Naive thymus-derived CD4-positive, alpha-beta T cell (primary cell): ENCODE results near the gene GRIK4. TPM values are rescaled to one million over a fixed set of nuclear protein-coding genes. Genes with fewer than 3 reads are reported as not detected.

Experiments
- ATAC-seq: fragments of 150-1000 bp; cut with Tn5 transposase; 2 replicates; pipeline ENCODE4 v1.10.0; 2021; ENCODE audit warnings: mild to moderate bottlenecking, moderate library complexity
- CTCF ChIA-PET: fragments of 350-600 bp; sonication (Branson Sonifier 250); formaldehyde crosslinking; loops from one replicate; lab custom pipeline; 2021; ENCODE audit warnings: antibody characterized with exemption; lab: Charles Lee
- POLR2A ChIA-PET: fragments of 350-600 bp; sonication (Branson Sonifier 250); formaldehyde crosslinking; loops from one replicate; lab custom pipeline; 2021; ENCODE audit warnings: antibody characterized with exemption, inconsistent platforms; lab: Charles Lee
- DNase-seq, 9 donors: peaks; one replicate each; pipeline versions ENCODE4 v3.0.0 to v3.0.0-alpha.2; 2020 to 2022; ENCODE audit warnings: mixed read lengths in 1 of 9
- H3K27ac ChIP-seq: one replicate; pipeline ENCODE4 v1.7.0; 2013; ENCODE audit warnings: mild to moderate bottlenecking, low read depth, low read length, moderate library complexity
- H3K27me3 ChIP-seq, 2 donors: one replicate each; pipeline ENCODE4 v1.7.0; 2013; ENCODE audit warnings: low read length in 2 of 2, mild to moderate bottlenecking in 2 of 2, moderate library complexity in 2 of 2; ENCODE audit not compliant: control insufficient read depth in 2 of 2, insufficient read depth in 2 of 2
- H3K36me3 ChIP-seq, 3 experiments: 1 replicate in 2 of 3; 2 replicates in 1 of 3; pipeline ENCODE4 v1.7.0; 2013; ENCODE audit warnings: low read length in 3 of 3, mild to moderate bottlenecking in 3 of 3, moderate library complexity in 1 of 3; ENCODE audit not compliant: insufficient read depth in 3 of 3, control insufficient read depth in 2 of 3
- H3K4me1 ChIP-seq, 2 donors: one replicate each; pipeline ENCODE4 v1.7.0; 2013; ENCODE audit warnings: low read length in 2 of 2, mild to moderate bottlenecking in 2 of 2, moderate library complexity in 1 of 2; ENCODE audit not compliant: control insufficient read depth in 2 of 2, insufficient read depth in 2 of 2
- H3K4me3 ChIP-seq: 2 replicates; pipeline ENCODE4 v1.7.0; 2013; ENCODE audit warnings: mild to moderate bottlenecking, low read length
- H3K9me3 ChIP-seq, 3 experiments: 1 replicate in 2 of 3; 2 replicates in 1 of 3; pipeline ENCODE4 v1.7.0; 2013; ENCODE audit warnings: low read length in 3 of 3; ENCODE audit not compliant: control insufficient read depth in 2 of 3
- H3K27ac Mint-ChIP-seq, 9 donors: one replicate each; pipeline ENCODE4 v1.8.0; 2020 to 2022; ENCODE audit warnings: mixed read lengths in 9 of 9, mild to moderate bottlenecking in 8 of 9, moderate library complexity in 5 of 9, inconsistent platforms in 2 of 9
- H3K27me3 Mint-ChIP-seq, 5 donors: one replicate each; pipeline ENCODE4 v1.8.0; 2021 to 2022; ENCODE audit warnings: mixed read lengths in 5 of 5, mild to moderate bottlenecking in 1 of 5
- H3K36me3 Mint-ChIP-seq, 5 donors: one replicate each; pipeline ENCODE4 v1.8.0; 2020 to 2022; ENCODE audit warnings: mixed read lengths in 5 of 5, mild to moderate bottlenecking in 3 of 5, inconsistent platforms in 1 of 5
- H3K4me1 Mint-ChIP-seq, 7 donors: one replicate each; pipeline ENCODE4 v1.8.0; 2020 to 2022; ENCODE audit warnings: mixed read lengths in 7 of 7, mild to moderate bottlenecking in 3 of 7, inconsistent platforms in 1 of 7
- H3K4me3 Mint-ChIP-seq, 10 donors: one replicate each; pipeline ENCODE4 v1.8.0; 2020 to 2022; ENCODE audit warnings: mild to moderate bottlenecking in 10 of 10, mixed read lengths in 10 of 10, moderate library complexity in 6 of 10, inconsistent platforms in 2 of 10
- H3K9me3 Mint-ChIP-seq, 11 donors: one replicate each; pipeline ENCODE4 v1.8.0; 2020 to 2022; ENCODE audit warnings: mixed read lengths in 11 of 11, mild to moderate bottlenecking in 4 of 11, inconsistent platforms in 1 of 11, moderate library complexity in 1 of 11
- intact Hi-C, 2 donors: fragments of 100-400 bp; cut with micrococcal nuclease; formaldehyde crosslinking; loops; one replicate each; pipeline ENCODE4 v1.15.1; 2023
- polyA plus RNA-seq, 2 donors: library from polyadenylated mRNA; unstranded; fragments of 300-500 nt; fragmentation: Illumina TruSeq; gene quantifications; one replicate each; pipeline ENCODE4 v1.2.3, GENCODE V29; 2021
- total RNA-seq, 6 experiments: library from RNA in 5 of 6; stranded (reverse) in 5 of 6; gene quantifications; 1 replicate in 5 of 6; 2 replicates in 1 of 6; pipeline ENCODE4 v1.2.3 and lab custom pipeline; 2021 to 2026

The GRIK4 gene
- total and polyA plus RNA-seq, 7 experiments from 2014 or later, result 0.93 to 3.8 TPM; not detected in 5

- H3K4me3 ChIP-seq, result no peak overlapping the region
- Mint-ChIP-seq H3K27me3 (peaks cover 9 to 27% (median 16%) of the 10 kb centered on the region in 5 donors), H3K4me1 (no peaks in the 10 kb centered on the region), H3K4me3 (no peak overlapping the region), H3K27ac (no peak overlapping the region), H3K9me3 (no peaks in the 10 kb centered on the region), H3K36me3 (no peaks in the 10 kb centered on the region)
- ChIA-PET POLR2A (no interaction called here), CTCF (no interaction called here)
- no peak for DNase-seq
- intact Hi-C loops, result no loop called here
- no peaks in the 10 kb centered on the region for H3K36me3 ChIP-seq
- no peak overlapping the region for H3K27ac ChIP-seq
- H3K27me3 ChIP-seq, result no peaks in the 10 kb centered on the region
- no peaks in the 10 kb centered on the region for H3K4me1 ChIP-seq
- no peaks in the 10 kb centered on the region for H3K9me3 ChIP-seq
- ATAC-seq, result no peak
Observed at GRCh38 chr11:120645639-120646038, 134.1 kb downstream of the GRIK4 start.

GRCh38 chr11:120646206-120646605 is 134.7 kb downstream of the GRIK4 start:
- POLR2A ChIA-PET, result no interaction called here
- Mint-ChIP-seq H3K27me3 (peaks cover 9 to 30% (median 16%) of the 10 kb centered on the region in 5 donors), H3K4me3 (no peak overlapping the region)

GRCh38 chr11:120647681-120648080 is 136.1 kb downstream of the GRIK4 start:
- ATAC-seq (no peak), DNase-seq (no peak)
- no peaks in the 10 kb centered on the region for H3K9me3 ChIP-seq
- no peak overlapping the region for H3K4me3 Mint-ChIP-seq
- CTCF ChIA-PET, result no interaction called here
- H3K9me3 Mint-ChIP-seq, result no peaks in the 10 kb centered on the region
- no peak overlapping the region for H3K4me3 ChIP-seq
- H3K27ac ChIP-seq, result no peak overlapping the region
- POLR2A ChIA-PET, result no interaction called here
- peaks cover 5 to 37% (median 15%) of the 10 kb centered on the region in 5 donors for H3K27me3 Mint-ChIP-seq
- no peaks in the 10 kb centered on the region for H3K4me1 ChIP-seq
- H3K4me1 Mint-ChIP-seq, result no peaks in the 10 kb centered on the region
- no peaks in the 10 kb centered on the region for H3K36me3 Mint-ChIP-seq
- no peak overlapping the region for H3K27ac Mint-ChIP-seq
- no peaks in the 10 kb centered on the region for H3K27me3 ChIP-seq
- H3K36me3 ChIP-seq, result no peaks in the 10 kb centered on the region
- intact Hi-C loops, result no loop called here

More at GRCh38 chr11:120646206-120646605, 134.7 kb downstream of the GRIK4 start:
- ATAC-seq, result no peak
- no peaks in the 10 kb centered on the region for H3K9me3 ChIP-seq
- no peak overlapping the region for H3K4me3 ChIP-seq
- Mint-ChIP-seq H3K4me1 (no peaks in the 10 kb centered on the region), H3K36me3 (no peaks in the 10 kb centered on the region), H3K27ac (no peak overlapping the region), H3K9me3 (no peaks in the 10 kb centered on the region)
- no peaks in the 10 kb centered on the region for H3K4me1 ChIP-seq
- H3K36me3 ChIP-seq, result no peaks in the 10 kb centered on the region
- intact Hi-C loops, result no loop called here
- CTCF ChIA-PET, result no interaction called here
- DNase-seq, result no peak
- no peak overlapping the region for H3K27ac ChIP-seq
- H3K27me3 ChIP-seq, result no peaks in the 10 kb centered on the region

DNA sequence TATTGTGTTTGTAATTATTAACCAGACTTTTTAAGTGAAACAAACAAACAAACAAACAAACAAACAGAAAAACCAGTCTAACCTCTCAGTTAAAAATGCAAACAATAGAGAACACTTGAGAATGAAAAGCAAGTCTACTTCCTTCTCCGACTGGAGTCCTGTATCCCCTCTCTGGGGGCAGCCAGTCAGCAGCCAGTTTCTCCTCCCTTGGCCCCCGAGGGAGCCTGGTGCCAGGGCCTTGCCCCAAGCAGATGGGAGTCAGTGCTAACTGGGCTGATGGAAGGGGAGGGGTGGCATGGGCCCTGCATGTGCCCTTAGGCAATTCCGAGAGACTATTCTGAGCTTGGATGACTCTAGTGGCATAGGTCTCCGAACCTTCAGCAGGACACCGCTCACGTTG is 137.2 kb downstream of the GRIK4 start:
- Histone ChIP-seq H3K36me3 (no peaks in the 10 kb centered on the region), H3K9me3 (no peaks in the 10 kb centered on the region), H3K4me3 (no peak overlapping the region), H3K27ac (no peak overlapping the region), H3K4me1 (no peaks in the 10 kb centered on the region), H3K27me3 (no peaks in the 10 kb centered on the region)
- intact Hi-C loops, result no loop called here
- POLR2A ChIA-PET, result no interaction called here
- no peaks in the 10 kb centered on the region for H3K4me1 Mint-ChIP-seq
- no peak overlapping the region for H3K4me3 Mint-ChIP-seq
- no peak for DNase-seq
- CTCF ChIA-PET, result no interaction called here
- H3K27ac Mint-ChIP-seq, result no peak overlapping the region
- H3K27me3 Mint-ChIP-seq, result peaks cover 5 to 36% (median 15%) of the 10 kb centered on the region in 5 donors
- no peaks in the 10 kb centered on the region for H3K9me3 Mint-ChIP-seq
- no peak for ATAC-seq
- H3K36me3 Mint-ChIP-seq, result no peaks in the 10 kb centered on the region

- POLR2A ChIA-PET, result no interaction called here
- Mint-ChIP-seq H3K27ac (no peak overlapping the region), H3K4me3 (no peak overlapping the region), H3K27me3 (peaks cover 5 to 36% (median 15%) of the 10 kb centered on the region in 5 donors), H3K9me3 (peaks cover 0 to 1% (median 0%) of the 10 kb centered on the region in 11 donors), H3K36me3 (no peaks in the 10 kb centered on the region), H3K4me1 (no peaks in the 10 kb centered on the region)
- intact Hi-C loops, result no loop called here
- no peaks in the 10 kb centered on the region for H3K9me3 ChIP-seq
- ATAC-seq, result no peak
- no peaks in the 10 kb centered on the region for H3K4me1 ChIP-seq
- no peaks in the 10 kb centered on the region for H3K36me3 ChIP-seq
- CTCF ChIA-PET, result no interaction called here
- H3K27me3 ChIP-seq, result no peaks in the 10 kb centered on the region
- H3K27ac ChIP-seq, result no peak overlapping the region
- DNase-seq, result no peak
- H3K4me3 ChIP-seq, result no peak overlapping the region
Observed at GRCh38 chr11:120649316-120649715, 137.8 kb downstream of the GRIK4 start.

GRCh38 chr11:120651396-120651795 is 139.8 kb downstream of the GRIK4 start:
- H3K27ac Mint-ChIP-seq, result no peak overlapping the region
- no peak overlapping the region for H3K4me3 Mint-ChIP-seq
- POLR2A ChIA-PET, result no interaction called here
- CTCF ChIA-PET, result no interaction called here
- no peak overlapping the region for H3K4me3 ChIP-seq
- intact Hi-C loops, result no loop called here
- DNase-seq (no peak), ATAC-seq (no peak)
- peaks cover 0 to 3% (median 0%) of the 10 kb centered on the region in 11 donors for H3K9me3 Mint-ChIP-seq
- H3K27ac ChIP-seq, result no peak overlapping the region
- H3K27me3 ChIP-seq, result no peaks in the 10 kb centered on the region
- H3K4me1 ChIP-seq, result no peaks in the 10 kb centered on the region
- no peaks in the 10 kb centered on the region for H3K36me3 Mint-ChIP-seq
- peaks cover 0 to 35% (median 13%) of the 10 kb centered on the region in 5 donors for H3K27me3 Mint-ChIP-seq
- H3K9me3 ChIP-seq, result no peaks in the 10 kb centered on the region
- no peaks in the 10 kb centered on the region for H3K36me3 ChIP-seq
- peaks cover 0 to 6% (median 0%) of the 10 kb centered on the region in 7 donors for H3K4me1 Mint-ChIP-seq

GRCh38 chr11:120651836-120652235 is 140.3 kb downstream of the GRIK4 start:
- Histone ChIP-seq H3K4me3 (no peak overlapping the region), H3K9me3 (no peaks in the 10 kb centered on the region), H3K36me3 (no peaks in the 10 kb centered on the region), H3K27ac (no peak overlapping the region), H3K27me3 (no peaks in the 10 kb centered on the region), H3K4me1 (no peaks in the 10 kb centered on the region)
- DNase-seq, result no peak
- Mint-ChIP-seq H3K4me1 (peaks cover 0 to 6% (median 0%) of the 10 kb centered on the region in 7 donors), H3K36me3 (no peaks in the 10 kb centered on the region), H3K9me3 (peaks cover 0 to 3% (median 0%) of the 10 kb centered on the region in 11 donors), H3K27ac (no peak overlapping the region), H3K27me3 (peaks cover 0 to 35% (median 13%) of the 10 kb centered on the region in 5 donors), H3K4me3 (no peak overlapping the region)
- CTCF ChIA-PET, result no interaction called here
- POLR2A ChIA-PET, result no interaction called here
- intact Hi-C loops, result no loop called here
- ATAC-seq, result no peak
